GM12878 (cell line): ENCODE data around the gene RAMP2. TPM values are rescaled to one million over a fixed set of nuclear protein-coding genes. Genes with fewer than 3 reads are reported as not detected.

Source experiments
- BMI1 ChIP-seq: fragments of 450-650 bp; IDR thresholded peaks from 2 replicates; pipeline ENCODE4 v1.6.1; 2016; ENCODE audit warnings: mild to moderate bottlenecking, moderate library complexity, borderline replicate concordance
- CREM ChIP-seq: IDR thresholded peaks from 2 replicates; pipeline ENCODE4 v1.6.1; 2014; ENCODE audit warnings: antibody characterized with exemption, low read depth
- EED ChIP-seq: sonication (generic); IDR thresholded peaks from 2 replicates; pipeline ENCODE4 v1.6.1; 2016; ENCODE audit warnings: antibody characterized with exemption, low read depth
- ETV6 ChIP-seq, 2 experiments: fragments of 450-650 bp in 1 of 2; IDR thresholded peaks in 1 of 2; conservative IDR thresholded peaks in 1 of 2; 2 replicates each; pipeline ENCODE4 v1.6.1; 2014; ENCODE audit warnings: antibody characterized with exemption in 1 of 2, borderline replicate concordance in 1 of 2, low read depth in 1 of 2, mild to moderate bottlenecking in 1 of 2, moderate library complexity in 1 of 2
- FOXK2 ChIP-seq: fragments of 450-650 bp; IDR thresholded peaks from 2 replicates; pipeline ENCODE4 v1.6.1; 2017; ENCODE audit warnings: mild to moderate bottlenecking, moderate library complexity
- HSF1 ChIP-seq: fragments of 150-350 bp; IDR thresholded peaks from 2 replicates; pipeline ENCODE4 v1.6.1; 2014; ENCODE audit warnings: mild to moderate bottlenecking, low read depth, low read length
- IKZF1 ChIP-seq: fragments of 450-650 bp; conservative IDR thresholded peaks from 2 replicates; pipeline ENCODE4 v1.6.1; 2017; ENCODE audit warnings: antibody characterized with exemption, mild to moderate bottlenecking
- KAT2A ChIP-seq: conservative IDR thresholded peaks from 2 replicates; pipeline ENCODE4 v1.6.1; 2011; ENCODE audit warnings: low read depth, low read length; ENCODE audit not compliant: control insufficient read depth
- LARP7 ChIP-seq: fragments of 450-650 bp; IDR thresholded peaks from 2 replicates; pipeline ENCODE4 v1.6.1; 2017; ENCODE audit warnings: mild to moderate bottlenecking
- MEF2A ChIP-seq: IDR thresholded peaks from 2 replicates; pipeline ENCODE4 v1.6.1; 2011; ENCODE audit warnings: low read depth, mild to moderate bottlenecking, low read length, moderate library complexity; ENCODE audit not compliant: insufficient read depth
- RAD51 ChIP-seq: fragments of 450-650 bp; IDR thresholded peaks from 2 replicates; pipeline ENCODE4 v1.6.1; 2016; ENCODE audit warnings: moderate library complexity, mild to moderate bottlenecking, inconsistent platforms
- RB1 ChIP-seq: fragments of 450-650 bp; formaldehyde crosslinking; IDR thresholded peaks from 2 replicates; pipeline ENCODE4 v1.6.1; 2017; ENCODE audit warnings: mild to moderate bottlenecking, borderline replicate concordance
- REST ChIP-seq: IDR thresholded peaks from 2 replicates; pipeline ENCODE4 v1.6.1; 2012; ENCODE audit warnings: mild to moderate bottlenecking, low read depth, low read length
- SMC3 ChIP-seq: IDR thresholded peaks from 2 replicates; pipeline ENCODE4 v1.6.1; 2011; ENCODE audit warnings: low read length, improper control_type of control experiment, borderline replicate concordance
- SREBF1 ChIP-seq: IDR thresholded peaks from 2 replicates; pipeline ENCODE4 v1.6.1; 2012; ENCODE audit warnings: mild to moderate bottlenecking, low read length
- SRF ChIP-seq, 2 experiments: IDR thresholded peaks; 2 replicates each; pipeline ENCODE4 v1.6.1; 2011; ENCODE audit warnings: low read depth in 2 of 2, low read length in 2 of 2, mild to moderate bottlenecking in 1 of 2, moderate library complexity in 1 of 2
- TAF1 ChIP-seq: IDR thresholded peaks from 2 replicates; pipeline ENCODE4 v1.6.1; 2011; ENCODE audit warnings: mild to moderate bottlenecking, low read depth, low read length, borderline replicate concordance
- TCF3 ChIP-seq: IDR thresholded peaks from 2 replicates; pipeline ENCODE4 v1.6.1; 2012; ENCODE audit warnings: low read depth, mild to moderate bottlenecking, low read length, borderline replicate concordance; ENCODE audit not compliant: insufficient read depth
- YY1 ChIP-seq: IDR thresholded peaks from 2 replicates; pipeline ENCODE4 v1.6.1; 2011; ENCODE audit warnings: low read depth, mild to moderate bottlenecking, low read length
- polyA plus RNA-seq, 11 experiments: library from polyadenylated mRNA; depleted of rRNA in 4 of 11; unstranded in 6 of 11; stranded (reverse) in 5 of 11; fragments of >200 nt; fragmentation: Nextera tagmentation in 4 of 11; fragmentation: Illumina TruSeq in 1 of 11; extraction: Ambion mirVana in 4 of 11; extraction: Trizol in 1 of 11; gene quantifications; 1 replicate in 1 of 11; 2 replicates in 10 of 11; pipeline versions ENCODE4 v1.2.1 to v1.2.3, GENCODE V29; 2011 to 2016; ENCODE audit warnings: inconsistent platforms in 2 of 11, missing spikeins in 2 of 11, low read depth in 1 of 11
- total RNA-seq, 4 experiments: library from RNA; depleted of rRNA in 3 of 4; stranded (reverse); fragments of >200 nt in 3 of 4; fragmentation: Illumina TruSeq in 1 of 4; extraction: Trizol in 1 of 4; gene quantifications; 2 replicates each; pipeline versions ENCODE4 v1.2.1 to v1.2.3, GENCODE V29; 2013 to 2021
- TF ChIP-seq, protein P1 (sequence below): fragments of 450-650 bp; IDR thresholded peaks from 2 replicates; pipeline ENCODE4 v1.6.1; 2017; ENCODE audit warnings: mild to moderate bottlenecking, low read depth, inconsistent platforms; ENCODE audit not compliant: poor library complexity, severe bottlenecking
- TF ChIP-seq, protein P2 (sequence below), 3 experiments: IDR thresholded peaks in 2 of 3; conservative IDR thresholded peaks in 1 of 3; 2 replicates each; pipeline ENCODE4 v1.5.1; 2011; ENCODE audit warnings: low read depth in 3 of 3, low read length in 3 of 3, mild to moderate bottlenecking in 3 of 3, control low read depth in 2 of 3, moderate library complexity in 2 of 3, inconsistent platforms in 1 of 3, mixed read lengths in 1 of 3; ENCODE audit not compliant: control insufficient read depth in 2 of 3, insufficient read depth in 1 of 3; ENCODE audit errors: extremely low read depth in 1 of 3

RAMP2 gene
- total and polyA plus RNA-seq, 10 of the 15 experiments (the other 5 are each of a cell fraction or from before 2014, with no cell fraction given) = 0.14 to 0.32 (median 0.21) TPM; not detected in 4

DNA sequence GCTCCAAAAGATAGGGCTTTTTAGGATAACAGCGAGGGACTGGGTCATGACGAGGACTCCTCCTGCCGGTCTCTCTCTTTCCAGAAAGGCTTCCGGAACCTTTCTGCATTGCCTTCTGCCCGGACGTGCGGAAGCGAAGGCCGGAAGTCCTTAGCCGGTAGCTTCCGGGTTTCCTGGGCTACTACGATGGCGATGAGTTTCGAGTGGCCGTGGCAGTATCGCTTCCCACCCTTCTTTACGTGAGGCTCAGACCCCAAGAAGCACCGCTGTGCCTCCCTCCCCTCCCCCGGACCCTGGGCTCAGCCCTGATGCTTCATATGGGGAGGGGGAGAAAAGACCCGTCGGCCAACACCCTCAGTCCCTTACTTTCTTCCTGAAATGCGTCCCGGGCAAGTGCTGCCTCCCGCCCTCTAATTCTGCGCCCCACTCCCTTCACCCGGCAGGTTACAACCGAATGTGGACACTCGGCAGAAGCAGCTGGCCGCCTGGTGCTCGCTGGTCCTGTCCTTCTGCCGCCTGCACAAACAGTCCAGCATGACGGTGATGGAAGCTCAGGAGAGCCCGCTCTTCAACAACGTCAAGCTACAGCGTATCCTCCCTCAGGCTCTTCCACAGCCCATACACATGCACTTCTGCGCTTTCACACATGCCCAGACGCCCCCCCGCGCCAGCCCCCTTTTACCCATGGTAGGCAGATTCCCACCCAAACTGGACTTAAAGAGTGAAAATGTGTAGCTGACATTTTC, 12.4 kb downstream of the RAMP2 start, which contains the start of gene VPS25 (continued):
- no peak for TF ChIP-seq REST
- peak; percentile 76; the same call in 1 of the 2 replicates for TF ChIP-seq RB1
- TF ChIP-seq EED = peak; percentile 62
- TF ChIP-seq RAD51 = no peak
- TF ChIP-seq KAT2A = no peak
- TF ChIP-seq CREM = 0 out of 2 replicates have a peak, but pooled peaks have one; percentile 57
- no peak for TF ChIP-seq BMI1
- TF ChIP-seq, protein P1, sequence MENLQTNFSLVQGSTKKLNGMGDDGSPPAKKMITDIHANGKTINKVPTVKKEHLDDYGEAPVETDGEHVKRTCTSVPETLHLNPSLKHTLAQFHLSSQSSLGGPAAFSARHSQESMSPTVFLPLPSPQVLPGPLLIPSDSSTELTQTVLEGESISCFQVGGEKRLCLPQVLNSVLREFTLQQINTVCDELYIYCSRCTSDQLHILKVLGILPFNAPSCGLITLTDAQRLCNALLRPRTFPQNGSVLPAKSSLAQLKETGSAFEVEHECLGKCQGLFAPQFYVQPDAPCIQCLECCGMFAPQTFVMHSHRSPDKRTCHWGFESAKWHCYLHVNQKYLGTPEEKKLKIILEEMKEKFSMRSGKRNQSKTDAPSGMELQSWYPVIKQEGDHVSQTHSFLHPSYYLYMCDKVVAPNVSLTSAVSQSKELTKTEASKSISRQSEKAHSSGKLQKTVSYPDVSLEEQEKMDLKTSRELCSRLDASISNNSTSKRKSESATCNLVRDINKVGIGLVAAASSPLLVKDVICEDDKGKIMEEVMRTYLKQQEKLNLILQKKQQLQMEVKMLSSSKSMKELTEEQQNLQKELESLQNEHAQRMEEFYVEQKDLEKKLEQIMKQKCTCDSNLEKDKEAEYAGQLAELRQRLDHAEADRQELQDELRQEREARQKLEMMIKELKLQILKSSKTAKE = peak; percentile 36
- no peak; the same call in 1 of the 2 replicates for TF ChIP-seq SMC3
- TF ChIP-seq ETV6 (conservative IDR thresholded peaks at IDR 0.05 in 1 of 2, IDR thresholded peaks at IDR 0.05 in 1 of 2; ENCODE audit: borderline replicate concordance in 1 of 2, low read depth in 1 of 2) = peak; percentile 31 to 94; a peak in 2 of 4 replicates
- no peak for TF ChIP-seq SREBF1
- TF ChIP-seq IKZF1 = peak; percentile 80
- TF ChIP-seq, protein P2, sequence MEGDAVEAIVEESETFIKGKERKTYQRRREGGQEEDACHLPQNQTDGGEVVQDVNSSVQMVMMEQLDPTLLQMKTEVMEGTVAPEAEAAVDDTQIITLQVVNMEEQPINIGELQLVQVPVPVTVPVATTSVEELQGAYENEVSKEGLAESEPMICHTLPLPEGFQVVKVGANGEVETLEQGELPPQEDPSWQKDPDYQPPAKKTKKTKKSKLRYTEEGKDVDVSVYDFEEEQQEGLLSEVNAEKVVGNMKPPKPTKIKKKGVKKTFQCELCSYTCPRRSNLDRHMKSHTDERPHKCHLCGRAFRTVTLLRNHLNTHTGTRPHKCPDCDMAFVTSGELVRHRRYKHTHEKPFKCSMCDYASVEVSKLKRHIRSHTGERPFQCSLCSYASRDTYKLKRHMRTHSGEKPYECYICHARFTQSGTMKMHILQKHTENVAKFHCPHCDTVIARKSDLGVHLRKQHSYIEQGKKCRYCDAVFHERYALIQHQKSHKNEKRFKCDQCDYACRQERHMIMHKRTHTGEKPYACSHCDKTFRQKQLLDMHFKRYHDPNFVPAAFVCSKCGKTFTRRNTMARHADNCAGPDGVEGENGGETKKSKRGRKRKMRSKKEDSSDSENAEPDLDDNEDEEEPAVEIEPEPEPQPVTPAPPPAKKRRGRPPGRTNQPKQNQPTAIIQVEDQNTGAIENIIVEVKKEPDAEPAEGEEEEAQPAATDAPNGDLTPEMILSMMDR (IDR thresholded peaks at IDR 0.05 in 2 of 3, conservative IDR thresholded peaks at IDR 0.05 in 1 of 3; ENCODE audit: control insufficient read depth in 2 of 3, extremely low read depth in 1 of 3, insufficient read depth in 1 of 3, low read depth in 3 of 3, low read length in 3 of 3) = peak in 1 of 3 experiments; percentile 13; a peak in 1 of 6 replicates
- no peak for TF ChIP-seq HSF1
- no peak for TF ChIP-seq MEF2A
- TF ChIP-seq YY1 = peak; percentile 93
- no peak for TF ChIP-seq TCF3
- TF ChIP-seq TAF1 = peak; percentile 99
- TF ChIP-seq LARP7 = peak; percentile 66
- 0 out of 2 replicates have a peak, but pooled peaks have one; percentile 6 for TF ChIP-seq FOXK2
- peak; percentile 84 to 94 for TF ChIP-seq SRF (IDR thresholded peaks at IDR 0.05; ENCODE audit: low read depth in 2 of 2, low read length in 2 of 2)
